Measurements from ENCODE around the gene PLD1.

PLD1 gene

DNA sequence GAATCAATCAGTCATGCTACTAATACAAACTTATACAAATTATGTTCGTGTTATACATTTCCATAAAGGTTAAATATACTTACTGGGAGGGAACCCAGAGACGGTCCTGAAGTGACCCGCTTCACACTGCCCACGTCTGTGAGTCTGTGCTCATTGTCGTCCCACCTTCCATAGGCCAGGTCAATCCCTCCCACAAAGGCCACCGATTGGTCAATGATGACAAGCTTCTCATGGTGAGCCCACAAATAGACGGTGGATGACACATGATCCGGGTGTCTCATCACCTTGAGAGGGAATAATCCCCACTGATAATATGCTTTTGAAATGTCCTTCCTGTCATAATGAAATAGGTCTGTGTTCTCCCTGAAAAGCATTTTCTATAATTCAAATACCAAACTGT, 121.7 kb downstream of the PLD1 start:
- DNase-seq, result no peak

GRCh38 chr3:171688002-171688401, 122.3 kb downstream of the PLD1 start:
- no peak for DNase-seq

DNA sequence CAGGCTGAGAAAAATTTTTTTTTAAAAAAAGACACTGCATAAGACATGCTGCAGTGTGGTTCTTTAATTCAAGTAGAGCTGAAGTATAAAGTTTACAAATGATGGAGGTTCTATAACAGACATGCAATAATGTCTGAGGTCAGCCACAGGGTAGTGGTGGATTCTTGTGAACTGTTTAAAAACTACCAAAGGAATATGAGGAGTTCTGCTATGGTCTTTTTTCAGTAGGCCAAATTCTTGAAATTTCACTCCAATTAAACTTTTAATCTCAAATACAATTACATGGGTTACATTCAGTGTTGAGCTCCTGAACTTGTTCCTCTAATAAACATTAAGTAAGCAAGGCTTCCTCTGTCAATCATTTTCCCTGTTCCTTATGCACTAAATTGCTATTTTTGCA, 122.7 kb downstream of the PLD1 start:
- DNase-seq, result no peak

DNA sequence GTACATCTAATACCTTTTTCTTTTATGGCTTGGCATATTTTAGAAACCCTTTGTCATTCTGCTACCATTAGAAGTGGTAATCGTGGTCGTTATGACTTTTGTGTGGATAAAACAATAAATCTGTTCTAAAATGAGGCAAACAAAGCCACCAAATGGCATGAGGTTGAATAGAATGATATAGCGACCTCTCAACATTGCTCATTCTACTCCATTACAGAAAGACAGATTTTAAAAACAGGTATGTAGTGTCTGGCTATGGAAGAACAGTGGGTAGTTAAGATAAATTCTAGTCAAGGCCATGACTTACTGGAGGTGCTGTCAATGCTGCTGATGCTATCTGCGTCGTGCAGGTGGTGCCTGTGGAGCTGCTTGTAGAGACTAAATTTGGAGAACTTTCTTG, 123.2 kb downstream of the PLD1 start:
- DNase-seq, result no peak

- DNase-seq, result no peak
These were observed 125.0 kb downstream of the PLD1 start for GRCh38 chr3:171685116-171685895.

DNA sequence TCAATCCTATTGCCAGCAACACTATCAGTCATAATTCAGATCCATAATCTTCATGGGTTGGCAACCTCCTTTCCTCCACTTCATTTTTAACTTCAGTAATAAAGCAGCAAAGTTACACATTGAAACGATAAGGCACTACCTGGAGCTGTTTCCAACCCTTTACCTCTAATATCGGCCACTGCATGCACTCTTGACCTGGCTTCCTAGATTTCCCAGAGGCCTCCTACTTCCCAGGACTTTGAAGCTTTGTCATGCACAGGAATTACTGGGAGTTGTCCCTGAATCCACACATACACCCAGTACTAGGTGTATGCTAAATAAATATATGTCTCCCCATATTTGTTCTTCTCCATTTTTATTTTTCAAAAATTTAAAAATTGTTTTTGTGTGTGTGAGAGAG, 126.1 kb downstream of the PLD1 start:
- no peak for DNase-seq

- DNase-seq, result no peak
These were observed 127.5 kb downstream of the PLD1 start for GRCh38 chr3:171682743-171683142.

- DNase-seq, result no peak
These were observed 129.4 kb downstream of the PLD1 start for GRCh38 chr3:171680726-171681411.

DNA sequence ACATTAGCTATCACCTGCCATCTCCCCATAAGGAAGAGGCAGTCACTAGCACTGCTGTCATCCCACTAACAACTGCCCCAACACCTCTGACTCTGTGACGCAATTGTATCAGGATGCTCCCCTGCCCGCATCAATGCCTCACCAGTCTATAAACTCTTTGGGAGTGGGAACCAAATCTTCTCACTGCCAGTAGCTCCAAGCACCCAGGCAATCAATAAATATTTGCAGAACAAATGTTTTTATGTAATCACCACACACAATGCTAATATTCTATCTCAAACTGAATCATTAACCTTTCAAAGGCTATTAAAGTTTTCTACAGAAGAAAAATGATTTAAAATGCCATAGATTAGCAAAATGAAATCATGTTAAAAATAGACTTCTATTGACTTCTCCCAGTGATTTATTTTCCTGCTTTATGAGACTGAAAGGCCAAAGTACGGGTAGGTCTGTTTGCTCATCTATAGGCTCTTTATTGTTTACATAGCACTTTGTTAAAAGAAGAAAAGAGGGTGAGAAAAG, 131.3 kb downstream of the PLD1 start:
- DNase-seq, result no peak

DNA sequence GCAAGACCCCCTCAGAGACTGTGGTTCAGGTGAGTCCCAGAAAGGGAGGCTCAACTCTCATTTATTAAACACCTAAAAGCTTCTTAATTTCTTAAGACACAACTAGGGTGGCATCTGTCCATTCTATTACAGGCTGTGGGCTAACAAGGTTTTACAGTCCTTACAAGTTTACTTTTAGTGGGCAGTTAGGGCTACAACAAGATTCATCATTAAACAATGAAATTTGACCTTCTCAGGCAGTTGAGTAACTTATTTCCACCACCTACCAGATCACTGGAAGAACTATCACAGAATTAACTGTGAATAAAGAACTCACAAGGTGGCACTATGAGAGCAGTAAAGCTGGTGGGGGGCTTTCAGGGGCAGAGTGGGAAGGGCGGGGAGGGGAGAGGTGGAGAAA, 132.6 kb downstream of the PLD1 start:
- no peak for DNase-seq

- DNase-seq, result no peak
These were observed 133.6 kb downstream of the PLD1 start for GRCh38 chr3:171676601-171677175.

GRCh38 chr3:171673951-171674350, 136.3 kb downstream of the PLD1 start:
- DNase-seq, result no peak

- DNase-seq, result no peak
These were observed 137.7 kb downstream of the PLD1 start for GRCh38 chr3:171672538-171672937.

DNA sequence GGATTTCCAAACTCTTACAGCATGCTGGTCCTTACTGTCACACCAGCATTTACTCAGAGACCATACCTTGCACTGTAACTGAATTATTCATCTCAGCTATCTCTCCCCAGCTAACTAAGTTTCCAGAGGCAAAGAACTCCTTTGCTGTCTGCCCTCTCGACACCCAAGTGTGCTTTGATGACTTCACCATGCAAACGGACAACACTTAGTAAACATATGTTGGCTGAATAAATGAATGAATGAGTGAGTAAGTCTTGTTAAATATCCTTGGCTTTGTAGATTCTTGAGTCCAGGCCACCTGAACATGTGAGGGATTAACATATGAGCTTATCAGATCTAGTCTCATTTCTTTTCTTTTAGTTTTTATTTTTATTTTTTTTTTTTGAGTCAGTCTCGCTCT, 138.2 kb downstream of the PLD1 start:
- DNase-seq, result no peak

- DNase-seq, result no peak
These were observed 138.6 kb downstream of the PLD1 start for GRCh38 chr3:171671709-171672108.

GRCh38 chr3:171666516-171666915, 143.8 kb downstream of the PLD1 start:
- no peak for DNase-seq

- DNase-seq, result no peak
These were observed 146.5 kb downstream of the PLD1 start for GRCh38 chr3:171663805-171664204.

DNA sequence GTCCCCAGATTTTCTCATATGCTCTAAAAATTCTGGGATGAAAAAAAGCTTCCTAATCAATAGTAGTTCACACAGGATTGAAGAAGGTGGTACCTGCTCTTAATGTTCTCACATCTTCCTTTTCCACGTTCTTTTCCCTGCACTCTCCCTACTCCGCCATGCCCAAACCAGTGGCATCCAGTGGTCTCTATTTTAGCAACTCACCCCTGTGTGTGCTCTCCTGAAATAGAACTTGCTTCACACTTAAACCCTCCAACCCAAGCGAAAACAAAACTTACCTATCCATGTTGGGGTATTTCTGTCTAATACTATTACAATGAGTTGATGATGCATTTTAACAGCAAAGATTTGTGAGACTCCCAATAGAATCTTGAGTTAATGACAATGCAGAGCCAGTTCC, 148.8 kb downstream of the PLD1 start:
- no peak for DNase-seq

GRCh38 chr3:171660188-171660587, 150.1 kb downstream of the PLD1 start:
- DNase-seq, result no peak

DNA sequence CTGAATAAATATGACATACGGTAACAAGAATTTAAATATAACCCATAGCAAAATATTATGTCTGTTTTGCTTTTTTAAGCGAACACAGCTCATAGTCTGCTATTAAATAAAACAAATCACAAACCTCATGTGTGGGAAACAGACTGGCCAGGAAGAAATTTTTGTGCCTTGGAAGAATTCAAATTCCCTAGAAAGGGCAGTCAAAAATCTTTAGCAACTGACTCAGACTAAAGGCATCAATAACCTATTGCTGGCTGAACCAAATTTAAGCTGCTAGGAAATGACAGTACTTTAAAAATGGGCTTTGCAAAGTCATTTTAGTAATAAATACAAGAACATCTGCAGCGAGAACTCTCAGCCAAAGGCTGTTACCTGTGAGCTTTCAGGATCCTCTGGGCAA, 151.4 kb downstream of the PLD1 start:
- no peak for DNase-seq

- DNase-seq, result no peak
These were observed 155.5 kb downstream of the PLD1 start for GRCh38 chr3:171654809-171655208.

DNA sequence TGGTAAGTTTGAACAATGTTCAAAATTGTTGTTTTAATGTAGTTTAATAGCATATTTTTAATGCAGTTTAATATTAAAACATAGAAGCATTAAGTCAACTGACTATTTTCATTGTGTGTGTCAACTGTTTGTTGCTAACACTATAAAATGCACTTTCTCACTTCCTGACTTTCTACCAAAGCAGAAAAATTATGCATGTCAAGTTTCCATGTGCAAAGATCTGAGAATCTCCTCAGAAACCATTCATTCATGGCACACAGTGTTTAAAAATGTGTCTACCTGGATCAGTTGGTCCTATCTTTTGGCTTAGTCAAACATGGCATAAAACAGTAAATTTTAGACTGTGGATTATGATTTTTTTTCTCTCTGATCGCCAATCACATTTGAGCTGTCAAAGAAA, 156.0 kb downstream of the PLD1 start:
- no peak for DNase-seq

DNA sequence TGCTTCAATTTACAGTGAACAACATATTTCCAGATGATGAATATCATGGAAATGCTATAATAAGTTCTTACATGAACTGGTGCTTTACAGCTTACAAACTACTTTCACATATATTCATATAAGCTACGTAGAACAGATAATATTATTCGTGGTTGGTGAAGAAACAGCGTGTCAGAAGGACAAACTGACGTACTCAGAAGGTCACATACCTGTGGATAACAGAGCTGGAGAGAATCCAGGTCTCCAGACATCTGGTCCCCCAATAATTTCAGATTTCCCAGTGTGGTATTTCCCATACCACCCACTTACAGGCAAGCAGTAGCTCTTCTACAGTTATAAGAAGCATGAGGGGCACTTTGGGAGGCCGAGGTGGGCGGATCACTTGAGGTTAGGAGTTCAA, 156.6 kb downstream of the PLD1 start:
- DNase-seq, result no peak

DNA sequence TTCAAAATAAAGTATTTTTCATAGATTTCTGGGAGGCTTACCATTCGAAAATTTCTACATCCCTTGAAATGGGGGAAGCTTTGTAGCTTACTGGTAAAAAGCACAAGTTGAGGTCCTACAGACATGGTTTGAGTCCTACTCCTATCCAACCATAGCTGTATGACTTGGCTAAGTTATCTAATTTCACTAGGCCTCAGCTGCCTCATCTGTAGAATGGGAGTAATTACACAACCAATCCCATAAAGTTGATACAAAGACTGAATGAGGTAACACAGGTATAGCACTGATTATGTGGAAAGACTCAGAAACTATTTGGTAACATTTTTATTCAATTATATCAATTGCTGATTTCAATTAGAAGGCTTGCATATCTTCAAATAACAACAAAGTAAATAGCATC, 157.4 kb downstream of the PLD1 start:
- no peak for DNase-seq

Data from CD4-positive, alpha-beta T cell treated with Interleukin-17A for 1 hour (primary cell).